Tibial nerve (tissue), 4 donors: ENCODE results near the gene BMERB1. TPM values are rescaled to one million over a fixed set of nuclear protein-coding genes. Genes with fewer than 3 reads are reported as not detected.

ENCODE experiments used
- DNase-seq, 2 donors: peaks; one replicate each; pipeline ENCODE4 v3.0.0-alpha.2; 2019; ENCODE audit warnings: low spot score in 2 of 2
- H3K27ac ChIP-seq, 4 donors: fragments of 200-600 bp; sonication (generic) in 3 of 4; one replicate each; pipeline ENCODE4 v1.5.1; 2017 to 2019; ENCODE audit warnings: mild to moderate bottlenecking in 1 of 4
- H3K27me3 ChIP-seq, 2 donors: fragments of 200-600 bp; sonication (generic) in 1 of 2; one replicate each; pipeline versions ENCODE4 v1.5.1 to v1.6.0; 2017 to 2019
- H3K36me3 ChIP-seq, 3 donors: fragments of 200-600 bp; sonication (generic); one replicate each; pipeline ENCODE4 v1.5.1; 2018 to 2019
- H3K4me1 ChIP-seq, 4 donors: fragments of 200-600 bp; sonication (generic) in 3 of 4; one replicate each; pipeline ENCODE4 v1.5.1; 2017 to 2019
- H3K4me3 ChIP-seq, 4 donors: fragments of 200-600 bp; sonication (generic) in 3 of 4; one replicate each; pipeline ENCODE4 v1.5.1; 2017 to 2019; ENCODE audit warnings: mild to moderate bottlenecking in 1 of 4, moderate library complexity in 1 of 4
- H3K9me3 ChIP-seq, 4 donors: fragments of 200-600 bp; sonication (generic) in 3 of 4; one replicate each; pipeline ENCODE4 v1.5.1; 2017 to 2019
- EP300 ChIP-seq, 2 donors: sonication (generic); formaldehyde crosslinking; IDR thresholded peaks; one replicate each; pipeline ENCODE4 v1.6.1; 2017; ENCODE audit warnings: antibody characterized with exemption in 2 of 2, mild to moderate bottlenecking in 1 of 2
- POLR2A ChIP-seq, 2 donors: fragments of 450-650 bp; IDR thresholded peaks; one replicate each; pipeline ENCODE4 v1.6.1; 2017; ENCODE audit warnings: antibody characterized with exemption in 2 of 2, mild to moderate bottlenecking in 2 of 2, moderate library complexity in 2 of 2
- WGBS, 2 donors: methylation state at CpG; one replicate each; pipeline ENCODE4 v1.1.5; 2018; 5-methylcytosine and 5-hydroxymethylcytosine counted together
- total RNA-seq, 4 donors: library from RNA; depleted of rRNA; stranded (reverse); fragments of >200 nt; gene quantifications; one replicate each; pipeline ENCODE4 v1.1.0, GENCODE V29; 2016
- TF ChIP-seq, protein P1 (sequence below), 5 experiments: fragments of 200-600 bp in 3 of 5; fragments of 450-650 bp in 2 of 5; sonication (generic) in 3 of 5; IDR thresholded peaks; one replicate each; pipeline ENCODE4 v1.5.1; 2016 to 2019; ENCODE audit warnings: antibody characterized with exemption in 5 of 5, mild to moderate bottlenecking in 3 of 5, moderate library complexity in 2 of 5

Gene BMERB1
- total RNA-seq, 4 donors from 2014 or later = 42.9 to 85.9 (median 54.8) TPM

DNA sequence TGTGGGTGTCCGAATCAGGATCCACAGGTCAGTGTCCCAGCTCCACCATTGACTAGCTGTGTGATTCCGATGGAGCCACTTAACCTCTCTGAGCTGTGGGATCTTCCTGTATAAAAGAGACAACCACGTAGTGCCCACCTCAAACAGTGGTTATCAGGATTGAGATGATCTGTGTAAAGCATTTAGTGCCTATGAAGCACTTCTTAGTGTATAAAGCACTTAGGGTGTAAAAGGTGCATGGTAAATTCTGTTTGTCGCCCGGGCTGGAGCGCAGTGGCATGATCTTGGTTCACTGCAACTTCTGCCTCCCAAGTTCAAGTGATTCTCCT is 113.3 kb downstream of the BMERB1 start:
- DNase-seq = no peak
- peaks cover 0 to 16% (median 0%) of the 10 kb centered on the region in 3 donors for H3K36me3 ChIP-seq
- H3K4me3 ChIP-seq = no peak overlapping the region
- H3K27ac ChIP-seq = no peak overlapping the region
- TF ChIP-seq, protein P1, sequence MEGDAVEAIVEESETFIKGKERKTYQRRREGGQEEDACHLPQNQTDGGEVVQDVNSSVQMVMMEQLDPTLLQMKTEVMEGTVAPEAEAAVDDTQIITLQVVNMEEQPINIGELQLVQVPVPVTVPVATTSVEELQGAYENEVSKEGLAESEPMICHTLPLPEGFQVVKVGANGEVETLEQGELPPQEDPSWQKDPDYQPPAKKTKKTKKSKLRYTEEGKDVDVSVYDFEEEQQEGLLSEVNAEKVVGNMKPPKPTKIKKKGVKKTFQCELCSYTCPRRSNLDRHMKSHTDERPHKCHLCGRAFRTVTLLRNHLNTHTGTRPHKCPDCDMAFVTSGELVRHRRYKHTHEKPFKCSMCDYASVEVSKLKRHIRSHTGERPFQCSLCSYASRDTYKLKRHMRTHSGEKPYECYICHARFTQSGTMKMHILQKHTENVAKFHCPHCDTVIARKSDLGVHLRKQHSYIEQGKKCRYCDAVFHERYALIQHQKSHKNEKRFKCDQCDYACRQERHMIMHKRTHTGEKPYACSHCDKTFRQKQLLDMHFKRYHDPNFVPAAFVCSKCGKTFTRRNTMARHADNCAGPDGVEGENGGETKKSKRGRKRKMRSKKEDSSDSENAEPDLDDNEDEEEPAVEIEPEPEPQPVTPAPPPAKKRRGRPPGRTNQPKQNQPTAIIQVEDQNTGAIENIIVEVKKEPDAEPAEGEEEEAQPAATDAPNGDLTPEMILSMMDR (IDR thresholded peaks at IDR 0.05) = no peak
- no peak for TF ChIP-seq EP300 (IDR thresholded peaks at IDR 0.05)
- no peaks in the 10 kb centered on the region for H3K27me3 ChIP-seq
- H3K4me1 ChIP-seq = peaks cover 0 to 15% (median 0%) of the 10 kb centered on the region in 4 donors
- peaks cover 0 to 9% (median 0%) of the 10 kb centered on the region in 4 donors for H3K9me3 ChIP-seq
- WGBS, 2 donors = 91 to 97% methylated on average over 6 of the region's 6 CpGs

DNA sequence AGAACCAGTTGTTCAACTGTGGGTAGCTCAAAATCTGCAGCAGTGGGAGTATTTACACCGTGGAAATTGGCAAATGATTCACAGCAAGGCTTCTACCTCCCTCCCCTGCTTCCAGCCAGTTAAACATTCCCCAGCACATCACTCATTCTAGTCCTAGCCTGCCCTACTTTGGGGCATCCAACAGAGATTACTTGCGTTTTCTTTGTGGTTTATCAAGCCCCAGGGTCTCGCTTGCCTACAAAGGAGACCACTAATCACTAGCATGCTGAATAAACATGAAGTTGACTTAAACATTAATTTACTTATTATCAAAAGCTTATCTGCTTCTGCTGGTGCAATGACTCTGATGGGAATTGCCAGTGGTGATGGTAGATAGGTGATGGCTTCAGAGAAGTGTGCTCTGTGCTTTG is 114.1 kb downstream of the BMERB1 start:
- peaks cover 0 to 9% (median 0%) of the 10 kb centered on the region in 3 donors for H3K36me3 ChIP-seq
- TF ChIP-seq, protein P1 (IDR thresholded peaks at IDR 0.05) = no peak
- TF ChIP-seq POLR2A (IDR thresholded peaks at IDR 0.05) (no peak), EP300 (IDR thresholded peaks at IDR 0.05) (no peak)
- WGBS, 2 donors = 74 to 88% methylated on average over 3 of the region's 3 CpGs
- H3K27ac ChIP-seq = no peak overlapping the region
- peaks cover 0 to 15% (median 0%) of the 10 kb centered on the region in 4 donors for H3K4me1 ChIP-seq
- peaks cover 0 to 2% (median 0%) of the 10 kb centered on the region in 4 donors for H3K9me3 ChIP-seq
- no peak for DNase-seq
- no peaks in the 10 kb centered on the region for H3K27me3 ChIP-seq
- H3K4me3 ChIP-seq = no peak overlapping the region

DNA sequence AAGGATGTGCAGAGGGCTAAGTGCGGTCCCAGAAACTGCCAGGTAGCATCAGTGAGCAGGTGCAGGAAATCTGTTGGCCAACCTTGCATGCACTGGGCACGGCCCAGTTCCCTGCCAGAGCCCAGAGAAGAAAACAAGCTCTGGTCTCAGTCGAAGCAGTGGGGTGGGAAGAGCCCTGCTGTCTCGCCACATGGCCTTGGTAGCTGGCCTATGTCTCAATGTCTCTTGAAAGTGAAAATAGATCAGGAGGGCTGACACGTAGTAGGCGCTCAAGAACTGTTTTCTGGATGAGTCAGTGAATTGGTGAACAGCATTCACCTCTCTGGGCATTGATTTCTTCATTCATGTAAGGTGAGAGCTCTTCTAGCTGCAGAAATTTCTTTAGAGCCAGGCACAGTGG is 118.1 kb downstream of the BMERB1 start:
- WGBS, 2 donors = 87 to 88% methylated on average over 6 of the region's 6 CpGs
- DNase-seq = no peak
- no peak for TF ChIP-seq POLR2A (IDR thresholded peaks at IDR 0.05)
- Histone ChIP-seq H3K27me3 (no peaks in the 10 kb centered on the region), H3K27ac (no peak overlapping the region), H3K36me3 (peaks cover 0 to 10% (median 0%) of the 10 kb centered on the region in 3 donors), H3K4me3 (no peak overlapping the region), H3K4me1 (peaks cover 0 to 15% (median 0%) of the 10 kb centered on the region in 4 donors), H3K9me3 (no peaks in the 10 kb centered on the region)

DNA sequence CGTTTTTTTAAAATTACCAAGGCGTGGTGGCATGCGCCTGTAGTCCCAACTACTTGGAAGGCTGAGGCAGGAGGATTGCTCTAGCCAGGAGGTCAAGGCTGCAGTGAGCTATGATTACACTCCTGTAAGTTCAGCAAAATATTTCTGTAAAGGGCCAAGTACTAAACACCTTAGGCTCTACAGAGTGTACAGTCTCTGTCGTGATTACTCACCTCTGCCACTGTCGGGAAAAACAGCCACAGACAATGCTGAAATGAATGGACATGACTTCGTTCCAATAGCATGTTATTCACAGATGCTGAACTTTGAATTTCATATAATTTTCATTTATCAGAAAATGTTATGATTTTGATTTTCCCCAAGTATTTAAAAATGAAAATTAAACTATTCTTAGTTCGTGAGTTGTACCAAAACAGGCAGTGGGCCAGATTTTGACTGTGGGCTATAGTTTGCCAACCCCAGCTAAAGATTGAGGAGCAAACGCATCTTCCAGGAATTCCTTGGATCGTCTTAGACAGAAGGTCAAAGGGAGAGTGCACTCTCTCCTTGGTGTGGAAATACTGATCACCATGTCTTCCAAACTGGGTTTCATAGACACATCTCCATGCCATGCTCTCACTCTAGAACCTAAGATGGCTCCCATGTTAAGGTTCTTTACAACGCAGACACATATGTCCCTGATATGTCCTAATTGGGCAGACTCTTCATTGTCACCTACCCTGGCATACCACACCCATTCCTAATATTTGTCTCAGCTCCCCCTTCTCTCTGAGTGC is 119.1 kb downstream of the BMERB1 start:
- H3K9me3 ChIP-seq = no peaks in the 10 kb centered on the region
- H3K27ac ChIP-seq = no peak overlapping the region
- no peak overlapping the region for H3K4me3 ChIP-seq
- no peaks in the 10 kb centered on the region for H3K27me3 ChIP-seq
- WGBS, 2 donors = 68 to 72% methylated on average over 10 of the region's 10 CpGs
- peaks cover 0 to 3% (median 0%) of the 10 kb centered on the region in 3 donors for H3K36me3 ChIP-seq
- H3K4me1 ChIP-seq = peaks cover 0 to 15% (median 0%) of the 10 kb centered on the region in 4 donors
- TF ChIP-seq POLR2A (IDR thresholded peaks at IDR 0.05) (no peak), EP300 (IDR thresholded peaks at IDR 0.05) (no peak)
- TF ChIP-seq, protein P1 (IDR thresholded peaks at IDR 0.05) = no peak
- no peak for DNase-seq

DNA sequence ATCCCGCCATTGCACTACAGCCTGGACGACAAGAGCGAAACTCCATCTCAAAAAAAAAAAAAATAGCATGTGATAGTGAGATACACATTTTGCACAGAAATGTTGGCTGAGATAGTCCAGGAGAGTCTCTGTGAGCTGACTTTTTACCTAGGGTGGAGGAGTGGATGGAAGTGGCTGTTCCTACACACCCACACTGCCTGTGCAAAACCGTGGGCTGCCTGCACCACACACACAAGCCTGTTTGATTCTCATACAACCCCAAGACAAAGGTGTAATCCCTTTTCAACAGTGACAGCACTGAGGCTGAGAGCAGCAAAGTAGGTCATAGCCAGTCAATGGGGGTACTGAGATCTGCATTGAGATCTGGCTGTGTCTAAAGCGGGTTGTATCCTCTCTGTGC is 121.7 kb downstream of the BMERB1 start:
- Histone ChIP-seq H3K9me3 (no peaks in the 10 kb centered on the region), H3K4me3 (no peak overlapping the region), H3K36me3 (peaks cover 0 to 3% (median 0%) of the 10 kb centered on the region in 3 donors), H3K27ac (no peak overlapping the region), H3K27me3 (no peaks in the 10 kb centered on the region), H3K4me1 (peaks cover 0 to 6% (median 0%) of the 10 kb centered on the region in 4 donors)
- 90 to 93% methylated on average over 5 of the region's 5 CpGs for whole genome bisulfite sequencing, 2 donors
- TF ChIP-seq, protein P1 (IDR thresholded peaks at IDR 0.05) = no peak
- TF ChIP-seq EP300 (IDR thresholded peaks at IDR 0.05) (no peak), POLR2A (IDR thresholded peaks at IDR 0.05) (no peak)
- DNase-seq = no peak
